Cerebellar cortex (tissue), 1 donor: ENCODE results near the gene SH3BP5.
"Not testable (repeated sequence)": the region's sequence is repeated elsewhere in the genome, so short reads cannot be mapped to it uniquely, and the experiment has no call there.

Experiments used
- DNase-seq: peaks from one replicate; pipeline ENCODE4 v3.0.0-alpha.2; 2015; ENCODE audit warnings: low spot score

The SH3BP5 gene, protein sequence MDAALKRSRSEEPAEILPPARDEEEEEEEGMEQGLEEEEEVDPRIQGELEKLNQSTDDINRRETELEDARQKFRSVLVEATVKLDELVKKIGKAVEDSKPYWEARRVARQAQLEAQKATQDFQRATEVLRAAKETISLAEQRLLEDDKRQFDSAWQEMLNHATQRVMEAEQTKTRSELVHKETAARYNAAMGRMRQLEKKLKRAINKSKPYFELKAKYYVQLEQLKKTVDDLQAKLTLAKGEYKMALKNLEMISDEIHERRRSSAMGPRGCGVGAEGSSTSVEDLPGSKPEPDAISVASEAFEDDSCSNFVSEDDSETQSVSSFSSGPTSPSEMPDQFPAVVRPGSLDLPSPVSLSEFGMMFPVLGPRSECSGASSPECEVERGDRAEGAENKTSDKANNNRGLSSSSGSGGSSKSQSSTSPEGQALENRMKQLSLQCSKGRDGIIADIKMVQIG

DNA sequence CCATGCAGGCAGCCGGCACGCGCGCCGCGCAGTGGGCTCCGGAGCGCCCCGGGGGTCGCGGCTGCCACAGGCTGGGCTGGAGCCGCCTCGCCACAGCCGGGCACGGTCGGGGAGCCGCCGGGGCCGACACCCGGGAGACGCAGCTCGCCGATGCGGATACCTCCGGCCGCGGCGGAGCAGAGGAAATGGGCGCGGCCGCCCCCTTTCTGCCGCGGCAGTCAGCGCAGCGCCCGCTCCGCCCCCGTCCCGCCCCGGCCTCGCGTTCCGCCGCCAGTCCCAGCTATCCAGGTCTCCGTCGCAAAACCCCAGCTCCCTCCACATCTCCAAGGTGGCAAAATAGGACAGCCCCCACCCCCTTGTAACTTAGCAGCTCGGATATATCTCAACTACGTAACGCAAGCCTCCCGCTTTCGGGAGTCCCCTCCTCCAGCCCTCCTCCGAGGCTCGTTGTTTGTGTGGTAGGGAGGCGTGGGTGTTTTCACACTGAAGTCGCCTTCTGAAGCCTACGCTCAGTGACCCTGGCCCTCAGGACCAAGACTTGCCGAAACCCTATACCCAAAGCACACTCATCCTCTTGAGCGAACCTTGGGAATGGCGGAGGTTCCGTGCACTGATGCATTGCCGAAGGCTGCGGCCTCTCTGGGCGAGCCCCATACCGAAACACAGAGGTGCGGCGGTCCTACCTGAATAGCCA lies at the start of gene SH3BP5:
TSS of gene SH3BP5 (minus strand) at position 182 of the 694 bp plus-strand sequence. CDS start at position 4, 178 bp downstream.
- DNase-seq: peak; percentile 75

DNA sequence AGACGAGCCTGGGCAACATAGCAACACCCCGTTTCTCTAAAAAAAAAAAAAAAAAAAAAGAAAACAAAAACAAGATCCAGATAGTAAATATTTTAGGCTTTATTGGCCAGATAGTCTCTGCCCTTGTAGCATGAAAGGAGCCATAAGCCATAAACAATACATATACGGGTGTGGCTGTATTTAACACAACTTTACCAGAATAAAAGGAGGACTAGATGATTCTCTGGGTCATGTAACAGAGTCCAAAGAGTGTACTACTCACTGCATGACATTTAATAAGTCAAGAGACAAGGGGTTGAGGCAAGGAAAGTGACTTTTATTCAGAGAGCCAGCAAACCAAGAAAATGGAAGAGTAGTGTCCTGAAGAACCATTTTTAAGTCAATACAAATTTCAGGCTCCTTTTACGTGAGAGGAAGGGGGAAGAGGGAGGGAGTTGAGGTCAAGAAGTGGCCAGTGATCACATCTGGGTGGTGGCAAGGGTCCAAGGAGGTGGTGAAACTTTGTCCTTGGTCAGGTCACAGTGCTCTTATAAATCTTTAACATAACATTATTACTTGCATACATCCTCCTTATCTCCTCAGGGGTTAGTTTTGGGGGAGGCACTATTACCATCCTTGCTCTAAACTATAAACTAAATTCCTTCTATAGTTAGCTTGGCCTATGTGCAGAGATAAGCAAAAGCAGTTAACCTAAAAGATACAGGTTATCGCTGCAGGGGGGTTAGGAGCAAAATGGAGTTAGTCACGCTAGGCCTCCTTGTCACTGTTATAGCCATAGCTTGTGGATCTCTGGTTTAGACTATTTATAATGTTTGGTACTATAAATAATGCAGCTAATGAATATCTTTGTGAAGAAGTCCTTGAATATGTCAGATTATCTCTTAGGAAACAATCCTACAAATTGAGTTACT lies 48.8 kb upstream of the SH3BP5 start:
- no peak for DNase-seq

DNA sequence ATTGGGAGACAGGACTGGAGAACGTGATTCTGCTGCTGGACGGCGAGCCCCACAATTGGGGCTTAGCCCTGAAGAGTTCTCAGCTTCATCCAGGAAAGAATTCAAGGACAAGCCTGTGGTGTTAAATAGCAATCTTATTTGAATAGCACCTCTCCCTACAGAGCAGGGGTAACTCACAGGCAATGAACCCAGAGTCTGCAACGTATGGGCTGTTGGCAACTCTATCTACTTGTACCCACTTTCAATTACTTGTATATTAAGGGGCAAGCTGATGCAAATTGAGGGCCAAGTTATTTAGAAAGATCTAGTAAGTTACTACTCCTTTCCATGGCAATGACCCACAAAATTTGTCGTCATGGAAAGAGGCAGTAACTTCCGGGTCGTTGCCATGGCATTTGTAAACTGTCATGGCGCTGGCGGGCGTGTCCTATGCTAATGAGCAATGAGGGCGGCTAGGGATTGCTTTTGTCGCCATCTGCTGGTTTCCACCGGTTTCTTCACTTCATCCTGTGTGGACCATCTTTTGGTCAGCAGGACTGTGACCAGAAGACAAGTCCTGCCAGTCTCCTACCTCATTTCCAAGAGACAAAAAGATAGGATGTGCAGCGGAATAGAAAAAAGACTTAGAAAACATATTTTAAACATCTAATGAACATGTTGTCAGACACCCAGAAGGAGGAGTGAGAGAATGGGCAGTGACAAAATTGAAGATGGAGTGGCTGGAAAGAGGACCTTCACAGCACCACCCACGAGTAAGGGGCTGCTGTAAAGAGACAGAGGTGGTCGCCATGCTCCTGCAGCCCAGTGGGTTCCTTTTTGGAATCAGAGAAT lies 45.8 kb upstream of the SH3BP5 start:
- peak; percentile 94 for DNase-seq

DNA sequence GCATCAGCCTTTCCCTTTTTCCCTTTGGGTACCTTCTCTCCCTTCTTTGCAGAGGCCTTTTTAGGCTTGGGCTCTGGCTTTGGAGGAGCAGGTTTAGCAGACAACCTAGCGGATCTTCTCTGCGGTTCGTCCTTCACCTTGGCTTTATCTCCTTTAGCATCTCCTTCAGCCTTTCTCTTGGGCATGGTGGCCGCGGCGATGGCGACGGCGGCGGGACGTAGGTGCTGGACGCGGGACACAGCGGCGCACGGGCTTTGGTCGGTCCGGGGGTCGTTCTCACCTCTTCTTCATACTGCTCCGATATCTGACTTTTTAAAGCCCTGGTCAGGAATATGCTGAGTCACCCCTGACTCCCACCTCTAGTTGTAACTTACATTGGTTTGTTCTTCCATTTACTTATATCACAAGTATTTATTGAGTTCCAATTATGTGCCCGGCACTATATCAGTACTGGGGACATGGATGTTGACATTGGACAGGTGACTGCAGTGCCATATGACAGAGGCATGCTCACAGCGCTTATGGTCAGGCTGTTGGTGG lies 43.1 kb upstream of the SH3BP5 start:
- DNase-seq: no peak

DNA sequence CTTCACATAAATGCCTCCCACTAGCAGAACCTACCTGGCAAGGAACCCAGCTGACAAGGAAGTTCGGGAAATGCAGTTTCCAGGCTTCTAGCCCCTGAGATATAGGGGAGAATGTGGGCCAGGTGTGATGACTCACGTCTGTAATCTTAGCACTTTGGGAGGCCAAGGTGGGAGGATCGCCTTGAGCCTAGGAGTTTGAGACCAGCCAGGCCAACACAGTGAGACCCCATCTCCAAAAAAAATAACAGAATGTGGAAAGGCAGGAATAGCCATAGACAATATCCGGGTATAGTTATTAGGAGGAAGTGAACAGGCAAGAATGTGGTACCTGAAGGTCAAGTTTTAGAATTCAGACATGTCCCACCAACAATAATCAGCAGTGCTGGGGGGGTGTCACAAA lies 40.5 kb upstream of the SH3BP5 start:
- no peak for DNase-seq

DNA sequence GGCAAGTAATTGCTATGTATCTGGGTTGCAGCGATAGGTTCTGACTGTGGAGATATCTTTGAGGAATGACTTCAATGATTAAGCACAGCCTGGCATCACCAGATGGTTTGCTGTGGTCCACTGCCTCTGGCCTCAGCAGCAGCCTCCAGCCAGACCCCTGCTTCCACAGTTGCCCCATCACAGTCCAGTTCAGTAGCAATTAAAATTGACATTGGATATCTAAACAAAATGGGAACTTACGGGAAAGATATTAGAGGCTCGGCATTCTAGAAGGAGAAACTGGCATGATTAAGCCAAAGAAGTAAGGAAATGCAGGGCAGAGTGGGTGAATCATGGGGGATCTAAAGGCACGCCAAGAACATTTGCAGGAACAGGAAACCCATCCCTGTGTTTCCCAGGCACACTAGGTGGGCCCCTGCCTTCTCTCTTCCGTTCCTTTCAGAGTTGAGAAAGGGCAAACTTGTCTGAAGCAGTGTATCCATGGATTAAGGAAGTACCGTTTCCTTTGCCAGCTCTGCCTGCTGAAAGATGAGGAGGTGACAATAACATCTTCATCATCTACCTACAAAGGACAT lies 36.3 kb upstream of the SH3BP5 start:
- no peak for DNase-seq

DNA sequence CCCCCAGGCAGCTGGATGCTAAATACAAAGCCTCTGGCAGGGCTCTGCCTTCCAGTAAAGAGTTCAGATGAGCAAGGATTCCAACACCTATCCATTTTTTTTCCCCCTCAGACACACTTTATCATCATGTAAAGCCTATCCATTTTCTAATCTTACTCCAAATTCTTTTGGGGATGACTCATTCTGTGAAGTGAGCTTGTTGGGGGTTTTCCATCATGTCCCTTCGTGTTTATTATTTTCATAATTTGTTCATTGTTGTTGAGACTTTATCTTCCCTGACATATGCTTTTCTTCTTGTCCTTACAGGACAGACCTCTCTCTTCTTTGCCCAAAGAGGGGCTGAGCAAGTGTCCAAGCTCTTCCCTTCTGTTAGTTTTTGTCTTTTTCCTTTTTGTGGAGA lies 34.7 kb upstream of the SH3BP5 start:
- DNase-seq: no peak

DNA sequence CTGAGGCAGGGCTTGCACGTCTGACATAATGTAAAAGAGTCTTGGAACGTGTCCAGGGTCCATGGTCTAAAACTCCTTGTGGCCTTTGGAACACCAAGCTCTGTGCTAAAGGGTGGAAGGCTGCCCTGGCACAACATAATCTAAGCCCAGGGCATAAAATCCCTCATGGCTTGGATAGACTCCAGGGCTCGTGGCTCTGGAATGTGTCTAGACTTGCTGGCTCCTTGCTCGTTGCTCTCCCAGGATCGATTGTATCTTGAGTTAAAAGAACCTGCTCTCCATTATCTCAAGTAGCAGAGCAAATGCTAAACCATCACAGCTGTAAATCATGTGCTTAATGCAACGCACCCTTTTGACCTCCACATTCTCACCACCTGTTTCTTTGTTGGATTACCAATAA lies 31.7 kb upstream of the SH3BP5 start:
- DNase-seq: not testable (repeated sequence)

DNA sequence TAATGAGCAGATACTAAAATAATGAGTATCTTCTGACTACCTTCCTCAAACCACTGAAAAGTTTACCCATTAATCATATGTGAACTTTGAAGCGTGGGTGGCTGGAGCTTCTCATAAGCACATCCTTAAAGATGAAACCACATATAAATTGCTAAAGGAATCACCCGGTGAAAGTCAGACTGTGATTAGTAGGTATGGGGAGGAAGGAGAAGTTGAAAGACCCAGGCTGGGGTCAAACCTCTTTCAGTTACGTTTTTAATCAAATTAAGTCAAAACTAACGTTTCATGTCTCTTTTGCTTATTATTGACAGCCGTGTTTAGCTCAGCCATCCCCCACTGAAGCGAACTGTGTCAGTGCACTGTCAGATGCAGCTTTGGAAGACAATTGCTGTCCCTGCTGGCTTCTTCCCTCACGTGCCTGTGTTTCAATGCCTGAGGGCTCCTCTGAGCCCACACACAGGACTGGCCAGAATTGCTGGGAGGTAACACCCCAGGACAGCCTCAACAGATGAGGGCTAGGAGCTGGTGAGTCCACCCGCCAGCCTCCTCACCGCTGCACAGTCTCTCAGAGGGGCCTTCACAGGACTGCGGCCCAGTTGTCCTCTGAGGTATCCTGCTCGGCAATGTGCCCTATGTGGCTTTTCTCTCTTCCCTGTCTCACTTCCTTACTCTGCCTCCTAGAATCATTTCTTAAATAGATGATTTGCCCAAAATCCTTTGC lies 29.3 kb upstream of the SH3BP5 start:
- DNase-seq: no peak

DNA sequence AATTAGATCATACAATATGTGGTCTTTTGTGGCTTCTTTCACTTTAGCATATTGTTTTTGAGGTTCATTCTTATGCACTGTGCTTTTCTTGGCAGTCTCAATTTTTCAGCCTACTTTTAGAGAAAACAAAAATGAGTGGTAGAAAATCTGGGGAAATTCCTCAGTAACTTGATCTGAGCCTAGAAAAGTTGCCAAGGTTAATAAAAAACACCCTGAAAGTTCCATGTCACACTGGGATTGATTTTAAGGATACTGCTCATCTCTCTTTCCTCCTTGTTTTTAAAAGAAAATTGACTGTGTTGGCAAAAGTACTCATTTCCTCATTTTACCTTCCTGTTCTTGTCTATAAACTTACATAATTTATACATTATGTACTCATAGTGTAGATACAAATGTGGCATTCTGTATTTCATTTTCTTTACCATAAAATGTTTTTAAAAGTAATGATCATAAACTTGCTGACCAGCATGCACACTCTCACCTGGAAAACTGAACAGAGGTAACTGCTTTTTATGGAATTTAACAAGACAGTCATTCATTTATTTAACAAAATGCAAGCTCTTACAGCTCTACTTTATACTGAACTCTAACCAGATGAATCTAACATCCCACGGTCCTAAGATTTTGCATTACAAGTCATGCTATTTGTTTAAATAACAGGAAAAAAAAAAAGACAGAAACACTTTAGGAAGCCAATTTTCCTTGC lies 28.6 kb upstream of the SH3BP5 start:
- no peak for DNase-seq

DNA sequence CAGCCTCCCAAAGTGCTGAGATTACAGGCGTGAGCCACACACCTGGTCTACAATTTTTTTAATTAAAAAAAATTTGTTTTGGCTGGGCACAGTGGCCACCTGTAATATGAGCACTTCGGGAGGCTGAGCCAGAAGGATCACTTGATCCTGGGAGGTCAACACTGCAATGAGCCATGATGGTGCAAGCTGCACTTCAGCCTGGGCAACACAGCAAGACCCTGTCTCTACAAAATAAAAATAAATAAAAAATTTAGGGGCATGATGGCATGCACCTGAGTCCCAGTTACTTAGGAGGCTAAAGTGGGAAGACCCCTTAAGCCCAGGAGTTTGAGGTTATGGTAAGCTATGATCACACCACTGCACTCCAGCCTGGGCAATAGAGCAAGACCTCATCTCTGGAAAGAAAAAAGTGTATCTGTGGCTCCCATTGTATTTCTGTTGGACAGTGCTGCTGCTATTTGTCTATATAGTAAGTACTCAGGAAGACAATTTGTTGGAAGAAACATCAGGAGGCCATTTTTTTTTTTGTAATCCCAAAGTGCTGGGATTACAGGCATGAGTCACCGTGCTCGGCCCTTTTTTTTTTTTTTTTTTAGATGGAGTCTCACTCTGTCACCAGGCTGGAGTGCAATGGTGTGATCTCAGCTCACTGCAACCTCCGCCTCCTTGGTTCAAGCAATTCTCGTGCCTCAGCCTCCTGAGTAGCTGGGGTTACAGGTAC lies 27.5 kb upstream of the SH3BP5 start:
- DNase-seq: no peak

DNA sequence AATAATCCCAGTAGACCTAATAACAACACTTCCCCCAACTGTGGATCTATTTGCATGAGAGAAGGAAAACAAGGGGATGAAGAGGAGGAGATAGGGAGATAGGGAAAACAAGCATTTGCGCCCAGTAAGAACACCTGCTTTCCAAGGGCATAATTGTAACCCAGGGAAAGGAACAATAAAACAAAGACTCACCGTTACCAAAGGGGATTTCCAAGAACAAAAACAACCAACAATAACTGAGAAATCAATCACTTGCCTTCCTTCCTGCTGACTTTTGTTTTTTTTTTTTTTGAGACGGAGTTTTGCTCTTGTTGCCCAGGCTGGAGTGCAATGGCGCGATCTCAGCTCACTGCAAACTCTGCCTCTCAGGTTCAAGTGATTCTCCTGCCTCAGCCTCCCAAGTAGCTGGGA lies 24.3 kb upstream of the SH3BP5 start:
- DNase-seq: not testable (repeated sequence)

DNA sequence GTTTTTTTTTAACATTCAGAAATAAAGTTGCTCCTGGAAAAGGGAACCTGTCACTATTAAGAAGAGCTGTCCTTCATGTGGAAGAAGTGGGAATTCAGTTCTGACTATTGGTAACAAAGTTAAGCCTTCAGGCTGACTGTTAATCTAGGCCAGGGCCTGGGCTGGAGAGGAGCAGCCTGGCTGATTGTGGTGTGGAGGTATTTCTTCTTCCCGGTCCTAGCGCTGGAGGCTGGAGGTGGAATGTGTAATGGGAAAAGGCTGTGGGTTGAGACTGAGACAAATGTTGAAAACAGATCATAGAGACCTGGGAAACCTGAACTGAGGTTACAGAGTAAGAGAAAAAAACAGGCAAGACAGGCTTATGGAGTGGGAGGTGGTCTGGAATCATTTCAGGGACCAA lies 23.8 kb upstream of the SH3BP5 start:
- DNase-seq: no peak

DNA sequence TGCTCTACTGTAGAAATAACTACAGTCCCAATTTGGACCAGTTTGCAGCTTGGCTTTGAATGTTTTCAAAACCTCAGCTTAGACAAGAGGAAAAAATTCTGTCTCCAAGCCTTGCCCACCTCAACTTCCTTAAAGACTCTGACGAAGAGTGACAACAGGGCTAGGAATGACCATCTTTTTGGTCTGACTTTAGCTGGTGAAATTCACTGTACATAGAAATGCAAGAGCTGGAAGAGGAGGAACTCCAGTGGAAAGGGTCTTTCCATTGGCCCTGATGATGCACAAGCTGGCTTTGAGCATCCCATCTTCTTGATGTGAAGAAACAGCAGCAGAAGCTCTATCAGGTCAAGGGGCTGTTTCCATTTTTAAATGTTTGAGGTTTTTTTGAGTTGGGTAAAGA lies 22.7 kb upstream of the SH3BP5 start:
- DNase-seq: no peak

DNA sequence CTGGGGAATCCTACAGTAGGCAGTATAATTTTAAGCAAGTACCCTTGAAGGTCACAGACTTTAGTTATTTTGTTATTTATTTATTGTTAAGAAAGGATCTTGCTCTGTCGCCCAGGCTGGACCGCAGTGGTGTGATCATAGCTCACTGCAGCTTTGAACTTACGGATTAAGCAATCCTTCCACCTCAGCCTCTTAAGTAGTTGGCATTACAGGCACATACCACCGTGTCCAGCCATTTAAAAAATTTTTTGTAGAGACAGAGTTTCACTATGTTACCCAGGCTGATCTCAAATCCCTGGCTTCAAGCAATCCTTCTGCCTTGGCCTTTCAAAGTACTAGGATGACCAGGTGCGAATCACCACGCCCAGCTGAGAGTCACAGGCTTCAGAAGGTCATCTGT lies 22.1 kb upstream of the SH3BP5 start:
- no peak for DNase-seq

DNA sequence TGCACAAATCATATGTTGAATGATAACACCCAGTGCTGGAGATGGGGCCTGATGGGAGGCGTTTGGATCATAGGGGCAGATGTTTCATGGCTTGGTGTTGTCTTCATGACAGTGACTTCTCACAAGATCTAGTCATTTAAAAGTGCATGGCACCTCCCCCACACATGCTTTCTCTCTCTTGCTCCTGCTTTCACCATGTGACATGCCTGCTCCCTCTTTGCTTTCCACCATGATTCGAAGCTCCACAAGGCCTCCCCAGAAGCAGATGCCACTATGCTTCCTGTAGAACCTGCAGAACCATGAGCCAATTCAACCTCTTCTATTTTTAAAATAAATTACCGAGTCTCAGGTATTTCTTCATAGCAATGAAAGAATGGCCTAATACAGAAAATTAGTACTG lies 17.8 kb upstream of the SH3BP5 start:
- DNase-seq: no peak

DNA sequence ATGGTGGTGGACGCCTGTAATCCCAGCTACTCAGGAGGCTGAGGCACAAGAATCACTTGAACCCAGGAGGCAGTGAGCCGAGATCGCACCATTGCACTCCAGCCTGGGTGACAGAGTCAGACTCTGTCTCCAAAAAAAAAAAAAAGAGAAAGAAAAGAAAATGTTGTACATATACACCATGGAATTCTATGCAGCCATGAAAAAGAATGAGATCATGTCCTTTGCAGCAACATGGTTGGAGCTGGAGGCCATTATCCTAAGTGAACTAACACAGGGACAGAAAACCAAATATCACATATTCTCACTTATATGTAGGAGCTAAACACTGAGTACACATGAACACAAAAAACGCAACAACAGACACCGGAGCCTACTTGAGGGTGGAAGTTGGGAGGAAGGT lies 17.1 kb upstream of the SH3BP5 start:
- not testable (repeated sequence) for DNase-seq

DNA sequence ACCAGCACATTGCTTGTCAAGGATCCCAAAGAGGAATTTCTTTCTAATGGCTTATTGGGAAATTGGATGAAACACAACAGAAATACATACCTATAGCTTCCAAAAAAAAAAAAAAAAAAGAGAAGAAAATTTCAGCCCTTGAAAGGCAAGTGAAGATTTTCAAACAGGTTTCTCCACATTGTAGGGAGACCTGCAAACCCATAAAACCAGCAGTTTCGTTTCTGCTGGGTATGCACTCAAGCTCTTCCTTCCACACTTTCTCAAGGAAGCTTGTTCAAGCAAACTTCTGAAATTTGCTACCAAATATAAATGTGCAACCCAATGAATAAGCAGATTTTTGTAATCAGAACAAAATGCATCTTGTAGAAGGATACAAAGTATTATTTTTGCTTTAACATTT lies 15.9 kb upstream of the SH3BP5 start:
- DNase-seq: no peak

DNA sequence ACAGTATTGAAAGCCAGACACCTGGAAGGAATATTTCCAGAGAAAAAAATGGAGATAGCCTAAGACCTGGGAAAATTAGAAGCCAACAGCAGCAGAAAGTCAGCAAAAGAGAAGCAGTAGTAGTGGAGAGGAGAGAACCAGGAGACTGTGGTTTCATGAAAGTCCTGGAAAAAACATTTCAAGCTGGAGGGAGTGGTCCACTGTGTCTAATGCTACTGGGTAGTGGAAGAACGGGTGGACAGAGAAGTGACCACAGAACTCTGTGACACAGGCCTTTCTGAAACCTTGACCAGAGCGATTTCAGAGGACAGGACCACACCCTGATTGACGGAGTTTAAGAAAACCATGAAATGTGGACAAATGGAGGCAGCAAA lies 15.3 kb upstream of the SH3BP5 start:
- no peak for DNase-seq
